ENCODE measurements around the gene KREMEN2.

The KREMEN2 gene

DNA sequence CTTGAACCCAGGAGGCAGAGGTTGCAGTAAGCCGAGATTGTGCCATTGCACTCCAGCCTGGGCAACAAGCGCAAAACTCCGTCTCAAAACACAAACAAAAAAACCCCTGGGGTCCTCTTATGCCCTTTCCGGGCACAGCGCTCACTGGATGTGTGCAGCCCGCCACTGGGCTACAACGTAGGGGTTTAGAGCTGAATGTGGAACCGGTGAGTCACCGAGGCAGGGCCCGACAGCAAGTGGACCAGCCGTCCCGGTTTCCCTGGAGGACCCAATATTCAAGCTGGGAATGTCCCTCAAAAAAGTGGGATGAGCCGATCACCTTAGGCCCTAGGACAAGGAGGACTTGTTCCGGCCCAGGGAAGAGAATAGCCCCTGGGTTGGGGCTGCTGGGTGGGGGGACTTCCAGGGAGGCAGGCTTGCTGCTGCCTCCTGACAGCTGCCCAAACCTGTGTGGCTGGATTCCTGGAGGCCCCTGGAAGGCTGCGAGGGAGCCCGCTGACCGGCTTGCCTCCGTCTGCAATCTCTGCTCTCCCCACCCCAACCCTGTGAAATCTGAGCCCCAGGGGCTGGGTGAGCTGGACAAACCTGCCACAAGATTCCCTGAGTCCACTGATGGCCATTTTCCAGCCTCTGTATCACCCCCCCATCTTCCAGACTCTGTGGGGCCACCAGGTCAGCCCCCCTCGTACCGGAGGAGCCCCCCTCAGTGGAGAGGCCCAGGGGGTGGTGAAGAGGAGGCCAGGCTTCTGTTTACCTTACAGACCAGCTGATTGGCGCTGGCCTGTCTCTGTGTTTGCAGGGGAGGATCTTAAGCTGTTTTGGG lies 45.7 kb downstream of the KREMEN2 start:
- TF ChIP-seq, protein P1, sequence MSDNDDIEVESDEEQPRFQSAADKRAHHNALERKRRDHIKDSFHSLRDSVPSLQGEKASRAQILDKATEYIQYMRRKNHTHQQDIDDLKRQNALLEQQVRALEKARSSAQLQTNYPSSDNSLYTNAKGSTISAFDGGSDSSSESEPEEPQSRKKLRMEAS (IDR thresholded peaks at IDR 0.05), result peak; percentile 73
- TF ChIP-seq TAF1 (IDR thresholded peaks at IDR 0.05; ENCODE audit: low read depth) (0 out of 2 replicates have a peak, but pooled peaks have one; percentile 23), EGR1 (IDR thresholded peaks at IDR 0.05) (no peak; the same call in 1 of the 2 replicates), EP300 (IDR thresholded peaks at IDR 0.05; ENCODE audit: borderline replicate concordance) (peak; percentile 89), YY1 (IDR thresholded peaks at IDR 0.05; ENCODE audit: low read depth) (peak; percentile 67), NFIC (IDR thresholded peaks at IDR 0.05) (peak; percentile 86), ZBTB7A (IDR thresholded peaks at IDR 0.05; ENCODE audit: low read depth) (peak; percentile 97), CEBPB (IDR thresholded peaks at IDR 0.05) (peak; percentile 35; the same call in 1 of the 2 replicates), CREB1 (IDR thresholded peaks at IDR 0.05; ENCODE audit: low read depth) (0 out of 2 replicates have a peak, but pooled peaks have one; percentile 17), TCF12 (IDR thresholded peaks at IDR 0.05; ENCODE audit: low read depth) (peak; percentile 95), RAD21 (IDR thresholded peaks at IDR 0.05; ENCODE audit: low read depth) (no peak), TEAD4 (IDR thresholded peaks at IDR 0.05) (peak; percentile 96), FOXM1 (IDR thresholded peaks at IDR 0.05; ENCODE audit: borderline replicate concordance, low read depth) (peak; percentile 69; the same call in 1 of the 2 replicates)
- TF ChIP-seq, protein P2, sequence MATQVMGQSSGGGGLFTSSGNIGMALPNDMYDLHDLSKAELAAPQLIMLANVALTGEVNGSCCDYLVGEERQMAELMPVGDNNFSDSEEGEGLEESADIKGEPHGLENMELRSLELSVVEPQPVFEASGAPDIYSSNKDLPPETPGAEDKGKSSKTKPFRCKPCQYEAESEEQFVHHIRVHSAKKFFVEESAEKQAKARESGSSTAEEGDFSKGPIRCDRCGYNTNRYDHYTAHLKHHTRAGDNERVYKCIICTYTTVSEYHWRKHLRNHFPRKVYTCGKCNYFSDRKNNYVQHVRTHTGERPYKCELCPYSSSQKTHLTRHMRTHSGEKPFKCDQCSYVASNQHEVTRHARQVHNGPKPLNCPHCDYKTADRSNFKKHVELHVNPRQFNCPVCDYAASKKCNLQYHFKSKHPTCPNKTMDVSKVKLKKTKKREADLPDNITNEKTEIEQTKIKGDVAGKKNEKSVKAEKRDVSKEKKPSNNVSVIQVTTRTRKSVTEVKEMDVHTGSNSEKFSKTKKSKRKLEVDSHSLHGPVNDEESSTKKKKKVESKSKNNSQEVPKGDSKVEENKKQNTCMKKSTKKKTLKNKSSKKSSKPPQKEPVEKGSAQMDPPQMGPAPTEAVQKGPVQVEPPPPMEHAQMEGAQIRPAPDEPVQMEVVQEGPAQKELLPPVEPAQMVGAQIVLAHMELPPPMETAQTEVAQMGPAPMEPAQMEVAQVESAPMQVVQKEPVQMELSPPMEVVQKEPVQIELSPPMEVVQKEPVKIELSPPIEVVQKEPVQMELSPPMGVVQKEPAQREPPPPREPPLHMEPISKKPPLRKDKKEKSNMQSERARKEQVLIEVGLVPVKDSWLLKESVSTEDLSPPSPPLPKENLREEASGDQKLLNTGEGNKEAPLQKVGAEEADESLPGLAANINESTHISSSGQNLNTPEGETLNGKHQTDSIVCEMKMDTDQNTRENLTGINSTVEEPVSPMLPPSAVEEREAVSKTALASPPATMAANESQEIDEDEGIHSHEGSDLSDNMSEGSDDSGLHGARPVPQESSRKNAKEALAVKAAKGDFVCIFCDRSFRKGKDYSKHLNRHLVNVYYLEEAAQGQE (IDR thresholded peaks at IDR 0.05; ENCODE audit: low read depth), result no peak
- TF ChIP-seq, protein P3, sequence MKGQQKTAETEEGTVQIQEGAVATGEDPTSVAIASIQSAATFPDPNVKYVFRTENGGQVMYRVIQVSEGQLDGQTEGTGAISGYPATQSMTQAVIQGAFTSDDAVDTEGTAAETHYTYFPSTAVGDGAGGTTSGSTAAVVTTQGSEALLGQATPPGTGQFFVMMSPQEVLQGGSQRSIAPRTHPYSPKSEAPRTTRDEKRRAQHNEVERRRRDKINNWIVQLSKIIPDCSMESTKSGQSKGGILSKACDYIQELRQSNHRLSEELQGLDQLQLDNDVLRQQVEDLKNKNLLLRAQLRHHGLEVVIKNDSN (IDR thresholded peaks at IDR 0.05), result peak; percentile 27; the same call in 1 of the 2 replicates

DNA sequence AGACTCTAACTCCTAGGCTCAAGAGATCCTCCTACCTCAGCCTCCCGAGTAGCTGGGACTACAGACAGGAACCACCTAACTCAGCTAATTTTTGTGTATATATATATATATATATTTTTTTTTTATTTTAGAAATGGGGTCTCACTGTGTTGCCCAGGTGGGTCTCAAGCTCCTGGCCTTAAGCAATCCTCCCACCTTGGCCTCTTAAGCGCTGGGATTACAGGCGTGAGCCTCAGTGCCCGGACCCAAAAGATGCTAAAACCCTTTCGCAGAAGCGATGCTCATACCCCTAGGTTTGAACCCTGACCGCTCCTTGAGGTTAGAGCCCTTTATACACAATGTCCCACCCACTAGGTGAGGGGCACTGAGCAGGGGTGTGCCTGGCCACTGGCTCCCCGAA lies 46.4 kb downstream of the KREMEN2 start:
- TF ChIP-seq ZBTB7A (IDR thresholded peaks at IDR 0.05; ENCODE audit: low read depth) (no peak), TCF12 (IDR thresholded peaks at IDR 0.05; ENCODE audit: low read depth) (no peak), EP300 (IDR thresholded peaks at IDR 0.05; ENCODE audit: borderline replicate concordance) (no peak), TEAD4 (IDR thresholded peaks at IDR 0.05) (no peak), YY1 (IDR thresholded peaks at IDR 0.05; ENCODE audit: low read depth) (no peak), CEBPB (IDR thresholded peaks at IDR 0.05) (no peak), EGR1 (IDR thresholded peaks at IDR 0.05) (no peak), NFIC (IDR thresholded peaks at IDR 0.05) (no peak), RAD21 (IDR thresholded peaks at IDR 0.05; ENCODE audit: low read depth) (no peak), CREB1 (IDR thresholded peaks at IDR 0.05; ENCODE audit: low read depth) (no peak), TAF1 (IDR thresholded peaks at IDR 0.05; ENCODE audit: low read depth) (no peak), FOXM1 (IDR thresholded peaks at IDR 0.05; ENCODE audit: borderline replicate concordance, low read depth) (no peak)
- TF ChIP-seq, protein P3 (IDR thresholded peaks at IDR 0.05), result no peak
- TF ChIP-seq, protein P2 (IDR thresholded peaks at IDR 0.05; ENCODE audit: low read depth), result no peak
- TF ChIP-seq, protein P1 (IDR thresholded peaks at IDR 0.05), result no peak

DNA sequence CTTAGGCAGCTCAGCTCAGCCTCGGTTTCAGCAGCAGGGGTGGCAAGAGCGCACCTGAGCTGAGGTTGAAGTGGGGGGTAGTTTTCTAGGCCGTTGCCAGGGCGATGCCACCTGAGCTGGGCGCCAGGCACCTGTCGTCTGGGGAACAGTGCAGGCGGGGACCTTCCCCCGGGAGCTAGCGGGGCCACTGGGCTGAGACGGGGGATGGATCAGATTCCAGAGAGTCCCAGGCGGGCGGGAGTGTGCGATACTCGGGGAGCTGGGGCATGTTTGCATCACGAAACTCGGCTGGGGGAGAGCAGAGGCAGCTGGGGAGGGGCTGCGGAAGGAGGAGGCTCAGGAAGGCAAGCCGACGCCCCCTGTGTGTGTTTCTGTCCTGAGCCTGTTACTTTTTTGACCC lies 48.2 kb downstream of the KREMEN2 start:
- TF ChIP-seq RAD21 (IDR thresholded peaks at IDR 0.05; ENCODE audit: low read depth) (peak; percentile 7; the same call in 1 of the 2 replicates), TEAD4 (IDR thresholded peaks at IDR 0.05) (0 out of 2 replicates have a peak, but pooled peaks have one; percentile 34), TCF12 (IDR thresholded peaks at IDR 0.05; ENCODE audit: low read depth) (no peak), EP300 (IDR thresholded peaks at IDR 0.05; ENCODE audit: borderline replicate concordance) (0 out of 2 replicates have a peak, but pooled peaks have one; percentile 24)

DNA sequence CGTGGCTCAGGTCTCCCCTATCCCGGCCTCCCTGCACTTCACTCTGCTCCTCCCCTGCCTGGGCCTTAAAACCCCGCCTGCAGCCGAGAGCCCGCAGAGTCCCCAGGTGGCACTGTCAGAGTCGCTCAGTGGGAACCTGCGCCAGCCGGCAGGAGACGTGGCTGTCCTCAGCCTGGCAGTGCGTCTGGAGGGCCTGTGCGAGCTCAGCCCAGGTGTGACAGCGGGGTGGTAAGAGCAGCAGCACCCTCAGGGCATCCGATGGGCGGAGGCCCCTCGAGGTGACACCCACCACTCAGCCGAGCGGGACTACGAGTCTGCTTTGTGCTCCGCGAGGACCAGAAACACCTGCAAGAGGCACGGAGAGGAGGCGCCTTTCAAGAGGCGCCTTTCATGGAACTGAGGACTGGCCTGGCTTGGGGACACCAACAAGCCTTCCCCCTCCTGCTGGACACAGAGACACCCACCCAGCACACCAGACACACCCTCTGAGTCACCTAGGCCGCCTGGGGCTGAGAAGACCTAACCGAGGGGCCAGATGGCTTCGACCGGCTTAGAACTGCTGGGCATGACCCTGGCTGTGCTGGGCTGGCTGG lies 48.8 kb downstream of the KREMEN2 start, which contains the start of gene CLDN9:
TSS of gene CLDN9 (plus strand) at position 96 of the 593 bp plus-strand sequence. CDS start at position 536, 440 bp downstream.
- no peak for TF ChIP-seq CREB1 (IDR thresholded peaks at IDR 0.05; ENCODE audit: low read depth)
- 0 out of 2 replicates have a peak, but pooled peaks have one; percentile 32 for TF ChIP-seq TCF12 (IDR thresholded peaks at IDR 0.05; ENCODE audit: low read depth)
- TF ChIP-seq YY1 (IDR thresholded peaks at IDR 0.05; ENCODE audit: low read depth), result no peak
- peak; percentile 4; the same call in 1 of the 2 replicates for TF ChIP-seq RAD21 (IDR thresholded peaks at IDR 0.05; ENCODE audit: low read depth)
- TF ChIP-seq, protein P2 (IDR thresholded peaks at IDR 0.05; ENCODE audit: low read depth), result no peak
- no peak; the same call in 1 of the 2 replicates for TF ChIP-seq TAF1 (IDR thresholded peaks at IDR 0.05; ENCODE audit: low read depth)
- peak; percentile 13; the same call in 1 of the 2 replicates for TF ChIP-seq TEAD4 (IDR thresholded peaks at IDR 0.05)
